GM13977 (cell line): Measurements from ENCODE around the gene MARK3.

Experiments used
- DNase-seq: peaks from one replicate; pipeline ENCODE4 v3.0.0; 2012; ENCODE audit warnings: low spot score
- CTCF ChIP-seq: IDR thresholded peaks from 2 replicates; pipeline ENCODE4 v1.5.1; 2012; ENCODE audit warnings: mild to moderate bottlenecking, control low read depth; ENCODE audit not compliant: insufficient read depth; ENCODE audit errors: extremely low read depth, missing control alignments
- in situ Hi-C: fragments of 300-500 bp; cut with MboI; formaldehyde crosslinking; loops from one replicate; pipeline ENCODE4 v1.12.0; 2022; ENCODE audit warnings: low sequenced_read_pairs, low pct_unique_long_range_greater_than_20kb, mixed read lengths, inconsistent platforms; ENCODE audit not compliant: unreplicated experiment

MARK3 gene

GRCh38 chr14:103402695-103403094 is 17.5 kb downstream of the MARK3 start:
- no peak for TF ChIP-seq CTCF
- no peak for DNase-seq
- in situ Hi-C loops, result no loop called here

DNA sequence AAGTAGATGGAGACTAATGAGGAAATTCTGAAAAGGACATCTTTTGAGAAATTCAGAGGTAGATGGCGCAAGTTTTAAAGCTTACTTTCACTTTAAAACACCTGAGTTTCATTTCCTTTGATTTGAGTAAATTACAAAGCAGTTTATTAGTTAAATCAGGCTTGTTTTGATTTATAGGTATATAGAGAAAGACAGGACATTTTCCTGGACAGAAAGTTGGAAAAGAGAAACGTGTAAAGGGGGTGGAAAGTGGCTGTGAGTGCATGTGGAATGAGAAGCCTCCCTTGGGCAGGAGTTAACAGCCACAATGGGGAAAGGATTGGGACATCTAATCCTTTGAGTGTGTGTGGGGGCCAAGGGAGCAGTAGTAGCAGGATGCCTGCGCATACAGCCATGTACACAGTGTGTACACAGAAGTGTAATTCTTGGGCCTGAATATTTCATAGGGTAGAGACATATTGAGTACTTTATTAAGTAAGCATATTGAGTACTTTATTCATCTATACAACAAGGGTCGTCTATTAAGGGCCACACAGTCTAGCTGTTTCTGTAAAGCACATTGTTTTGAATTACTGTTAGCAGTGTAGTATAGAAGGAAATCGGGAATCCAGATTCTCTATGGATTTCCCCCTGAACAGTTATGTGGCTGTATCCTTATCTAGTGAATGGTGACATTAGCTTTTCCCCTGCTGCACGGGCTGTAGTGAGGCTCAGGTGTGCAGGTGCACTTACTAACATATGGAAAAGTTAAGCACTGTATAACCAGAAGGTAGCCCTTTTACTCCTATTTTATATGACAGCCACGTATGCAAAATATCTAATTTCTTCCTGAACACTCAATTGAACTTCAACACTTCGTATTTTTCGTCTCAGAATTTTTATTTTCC is 19.1 kb downstream of the MARK3 start:
- peak; percentile 8 for TF ChIP-seq CTCF
- DNase-seq, result no peak
- in situ Hi-C loops, result no loop called here

- TF ChIP-seq CTCF, result no peak
- no peak for DNase-seq
- in situ Hi-C loops, result no loop called here
Observed at GRCh38 chr14:103404920-103405319, 19.7 kb downstream of the MARK3 start.

GRCh38 chr14:103408491-103409155 is 23.4 kb downstream of the MARK3 start:
- no peak for TF ChIP-seq CTCF
- in situ Hi-C loops, result no loop called here
- DNase-seq, result no peak

GRCh38 chr14:103416916-103417315 is 31.7 kb downstream of the MARK3 start:
- DNase-seq, result no peak
- TF ChIP-seq CTCF, result no peak
- in situ Hi-C loops, result no loop called here

DNA sequence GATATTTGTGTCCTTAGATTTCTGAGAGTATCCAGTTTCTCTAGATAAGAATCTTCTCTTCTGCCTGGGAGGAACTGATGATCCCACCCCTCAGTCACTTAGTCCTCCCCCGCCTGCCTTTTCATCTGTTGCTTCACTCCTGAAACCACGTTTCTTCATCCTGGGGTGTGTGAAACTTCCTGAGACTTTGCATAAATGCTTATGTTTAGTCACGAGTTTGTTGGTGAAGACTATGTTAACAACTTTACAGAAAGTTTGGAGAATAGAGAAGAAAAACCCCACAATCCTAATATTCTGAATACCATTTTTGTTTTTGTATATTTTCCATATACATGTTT is 33.2 kb downstream of the MARK3 start:
- no peak for TF ChIP-seq CTCF
- no peak for DNase-seq
- in situ Hi-C loops, result no loop called here
